Esophagus (tissue), 2 donors: ENCODE data around the gene PTK6. TPM values are rescaled to one million over a fixed set of nuclear protein-coding genes. Genes with fewer than 3 reads are reported as not detected.
"Not testable (repeated sequence)": the region's sequence is repeated elsewhere in the genome, so short reads cannot be mapped to it uniquely, and the experiment has no call there.

ENCODE experiments used
- H3K27ac ChIP-seq, 2 donors: one replicate each; pipeline ENCODE4 v1.5.1; 2013; ENCODE audit warnings: low read depth in 2 of 2, mild to moderate bottlenecking in 2 of 2, inconsistent platforms in 1 of 2, low read length in 1 of 2, moderate library complexity in 1 of 2
- H3K27me3 ChIP-seq, 2 donors: one replicate each; pipeline ENCODE4 v1.6.1; 2013; ENCODE audit warnings: low read length in 2 of 2, control low read depth in 1 of 2, mild to moderate bottlenecking in 1 of 2; ENCODE audit not compliant: insufficient read depth in 2 of 2, control insufficient read depth in 1 of 2
- H3K36me3 ChIP-seq, 2 donors: one replicate each; pipeline ENCODE4 v1.6.1; 2013; ENCODE audit warnings: low read length in 1 of 2; ENCODE audit not compliant: control insufficient read depth in 2 of 2, insufficient read depth in 2 of 2
- H3K4me1 ChIP-seq, 2 donors: one replicate each; pipeline ENCODE4 v1.6.1; 2013; ENCODE audit warnings: low read length in 1 of 2; ENCODE audit not compliant: control insufficient read depth in 2 of 2, insufficient read depth in 2 of 2
- H3K4me3 ChIP-seq, 2 donors: one replicate each; pipeline ENCODE4 v1.5.1; 2013; ENCODE audit warnings: low read length in 2 of 2, mild to moderate bottlenecking in 2 of 2, low read depth in 1 of 2, moderate library complexity in 1 of 2
- H3K9me3 ChIP-seq, 2 donors: one replicate each; pipeline ENCODE4 v1.6.1; 2013; ENCODE audit warnings: mild to moderate bottlenecking in 2 of 2, low read depth in 1 of 2, low read length in 1 of 2, moderate library complexity in 1 of 2; ENCODE audit not compliant: control insufficient read depth in 2 of 2, insufficient read depth in 1 of 2
- WGBS, 2 donors: extraction: QIAGEN DNeasy Blood & Tissue Kit; methylation state at CpG; one replicate each; pipeline ENCODE4 v1.1.7; 2013; 5-methylcytosine and 5-hydroxymethylcytosine counted together
- polyA plus RNA-seq, 2 donors: library from polyadenylated mRNA; stranded (reverse); fragments of 200-250 nt; gene quantifications; one replicate each; pipeline ENCODE4 v1.2.3, GENCODE V29; 2013
- donor health status: healthy with polysubstance abuse.
- donor health status: Bipolar disorder and iron deficiency.

Gene PTK6
- polyA plus RNA-seq, 2 donors = 80.1 to 81.6 TPM

DNA sequence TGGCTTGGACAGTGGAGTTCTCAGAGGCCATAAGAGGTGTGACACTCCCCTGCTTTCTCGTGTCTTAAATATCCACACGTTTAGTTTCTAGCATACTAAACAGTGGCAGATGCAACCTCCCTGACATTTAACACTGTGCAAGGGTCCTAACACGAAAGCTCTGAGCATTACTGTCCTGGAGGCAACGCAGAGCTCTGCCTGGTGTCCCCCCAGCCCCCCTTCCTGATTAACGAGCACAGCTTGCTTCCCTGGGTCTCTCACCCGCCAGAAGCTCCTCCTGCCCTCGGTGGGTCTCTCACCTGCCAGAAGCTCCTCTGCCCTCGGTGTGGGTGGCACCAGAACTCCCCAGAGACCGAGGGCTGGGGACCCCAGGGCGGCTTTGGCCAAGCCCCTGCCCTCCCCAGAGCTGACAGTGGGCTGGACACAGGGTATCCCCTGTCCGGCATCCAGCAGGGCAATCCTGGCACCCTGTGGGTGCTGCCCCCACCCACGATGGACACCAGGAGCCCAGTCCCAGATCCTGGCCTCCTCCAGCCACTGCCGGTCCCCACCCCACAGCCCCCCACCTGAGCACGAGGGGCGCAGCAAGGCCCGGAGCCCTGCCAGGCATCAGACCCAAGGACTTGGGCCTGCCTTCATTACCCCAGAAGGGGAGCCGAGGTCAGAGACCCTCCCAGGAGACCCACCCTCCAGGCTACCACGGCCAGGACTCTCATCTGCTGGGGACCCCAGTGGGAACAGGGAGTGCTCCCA is 52.3 kb downstream of the PTK6 start:
- Histone ChIP-seq H3K27me3 (peaks cover 2 to 10% of the 10 kb centered on the region in 2 donors), H3K9me3 (peaks cover 0 to 6% of the 10 kb centered on the region in 2 donors), H3K4me1 (no peaks in the 10 kb centered on the region), H3K36me3 (no peaks in the 10 kb centered on the region), H3K4me3 (no peak overlapping the region), H3K27ac (no peak overlapping the region)
- WGBS, 2 donors = 55 to 60% methylated on average over 18 of the region's 18 CpGs

DNA sequence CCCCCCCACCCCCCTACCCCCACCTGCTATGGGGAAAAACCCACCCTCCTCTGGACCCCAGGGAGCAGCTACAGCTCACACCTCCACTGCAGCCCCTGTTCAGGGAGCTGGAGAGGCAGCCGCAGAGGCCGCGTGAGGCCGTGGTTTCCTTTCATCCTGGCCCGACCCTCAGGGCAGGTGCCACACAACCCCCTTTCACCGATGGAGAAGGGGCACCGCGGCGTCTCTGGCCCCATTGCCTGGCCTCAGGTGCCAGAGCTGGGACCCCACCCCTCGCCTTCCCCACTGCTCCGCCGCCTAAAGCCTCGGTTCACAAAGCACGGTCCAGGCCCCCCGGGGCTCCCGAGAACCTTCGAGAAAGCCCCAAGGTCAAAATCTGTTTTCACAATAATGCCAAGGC is 52.9 kb downstream of the PTK6 start:
- WGBS, 2 donors = 46 to 50% methylated on average over 17 of the region's 17 CpGs
- H3K27me3 ChIP-seq = peaks cover 1 to 10% of the 10 kb centered on the region in 2 donors
- no peak overlapping the region for H3K27ac ChIP-seq

DNA sequence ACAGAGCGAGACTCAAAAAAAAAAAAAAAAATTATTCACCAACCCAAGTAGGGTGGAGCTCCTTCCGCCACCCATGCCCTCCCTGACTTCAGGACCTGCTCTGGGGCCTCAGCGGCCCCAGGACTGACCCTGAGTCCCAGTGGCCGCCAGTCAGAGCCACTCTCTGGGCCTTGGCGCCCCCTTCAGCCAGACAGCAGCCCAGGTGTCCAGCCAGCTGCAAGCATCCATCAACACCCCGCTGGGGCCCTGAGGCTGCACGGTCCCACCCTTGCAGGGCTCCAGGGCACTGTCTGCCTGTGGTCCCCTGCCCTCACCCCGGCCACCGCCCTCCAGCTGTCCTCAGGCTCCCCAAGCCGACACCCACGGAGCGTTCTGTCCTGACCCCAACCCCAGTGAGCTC is 53.3 kb downstream of the PTK6 start:
- Histone ChIP-seq H3K4me1 (no peaks in the 10 kb centered on the region), H3K4me3 (no peak overlapping the region)
- 64 to 67% methylated on average over 12 of the region's 12 CpGs for WGBS, 2 donors

More for the DNA sequence above, 52.9 kb downstream of the PTK6 start:
- Histone ChIP-seq H3K36me3 (no peaks in the 10 kb centered on the region), H3K9me3 (peaks cover 0 to 6% of the 10 kb centered on the region in 2 donors), H3K4me3 (no peak overlapping the region), H3K4me1 (no peaks in the 10 kb centered on the region)

DNA sequence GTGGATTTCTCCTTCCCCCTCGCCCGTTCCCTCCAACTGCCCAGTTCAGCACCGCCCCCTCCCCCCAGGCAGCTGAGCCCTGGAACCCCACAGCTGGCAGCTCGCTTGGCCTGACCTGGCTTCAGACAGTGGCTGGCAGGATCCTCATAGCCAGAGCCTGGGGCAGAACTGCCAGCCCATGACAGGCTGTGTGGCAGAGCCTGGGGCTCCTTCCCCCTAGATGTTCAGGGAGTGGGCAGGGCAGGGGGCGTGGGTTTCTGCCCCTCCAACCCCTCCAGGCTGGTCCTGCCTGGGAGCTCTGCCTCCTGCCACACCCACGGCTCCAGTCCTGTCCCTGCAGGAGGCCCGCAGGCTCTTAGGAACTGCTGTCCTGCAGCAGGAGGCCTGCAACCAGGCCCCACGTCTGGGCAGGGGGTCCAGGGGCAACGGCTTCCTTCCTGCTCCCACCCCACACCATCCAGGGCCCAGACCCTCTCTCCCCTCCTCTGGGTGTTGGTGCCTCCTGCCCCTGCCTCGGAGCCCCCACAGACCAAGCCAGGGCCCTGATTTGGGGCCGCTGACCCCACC is 55.1 kb downstream of the PTK6 start:
- Histone ChIP-seq H3K4me1 (no peaks in the 10 kb centered on the region), H3K27ac (no peak overlapping the region), H3K27me3 (peaks cover 0 to 13% of the 10 kb centered on the region in 2 donors), H3K9me3 (peaks cover 0 to 6% of the 10 kb centered on the region in 2 donors), H3K36me3 (no peaks in the 10 kb centered on the region), H3K4me3 (no peak overlapping the region)
- 33 to 43% methylated on average over 11 of the region's 11 CpGs for WGBS, 2 donors

More for the DNA sequence above, 53.3 kb downstream of the PTK6 start:
- Histone ChIP-seq H3K27ac (no peak overlapping the region), H3K9me3 (peaks cover 0 to 6% of the 10 kb centered on the region in 2 donors), H3K27me3 (peaks cover 0 to 13% of the 10 kb centered on the region in 2 donors), H3K36me3 (no peaks in the 10 kb centered on the region)

DNA sequence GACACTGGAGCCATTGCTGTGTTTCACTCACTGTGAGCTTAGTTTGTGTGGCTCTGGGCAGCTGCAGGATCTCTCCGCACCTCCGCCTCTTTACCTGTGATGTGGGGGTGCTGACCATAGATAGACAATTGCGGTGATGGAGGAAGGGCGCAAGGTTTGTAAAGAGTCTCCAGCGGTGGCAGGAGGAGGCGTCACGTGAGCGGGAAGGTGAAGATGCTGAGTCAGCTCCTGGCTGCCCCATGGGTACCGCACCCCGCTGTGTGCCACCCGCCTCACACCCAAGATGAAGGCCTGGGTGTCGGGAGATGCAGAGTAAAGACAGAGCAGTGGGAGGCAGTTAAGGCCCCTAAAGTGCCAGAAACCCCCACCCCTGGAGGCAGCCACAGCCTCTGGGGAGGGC is 55.7 kb downstream of the PTK6 start:
- peaks cover 0 to 13% of the 10 kb centered on the region in 2 donors for H3K27me3 ChIP-seq
- H3K36me3 ChIP-seq = no peaks in the 10 kb centered on the region
- H3K4me3 ChIP-seq = no peak overlapping the region
- no peak overlapping the region for H3K27ac ChIP-seq
- H3K4me1 ChIP-seq = no peaks in the 10 kb centered on the region
- WGBS, 2 donors = 45 to 47% methylated on average over 12 of the region's 12 CpGs
- H3K9me3 ChIP-seq = peaks cover 0 to 4% of the 10 kb centered on the region in 2 donors

DNA sequence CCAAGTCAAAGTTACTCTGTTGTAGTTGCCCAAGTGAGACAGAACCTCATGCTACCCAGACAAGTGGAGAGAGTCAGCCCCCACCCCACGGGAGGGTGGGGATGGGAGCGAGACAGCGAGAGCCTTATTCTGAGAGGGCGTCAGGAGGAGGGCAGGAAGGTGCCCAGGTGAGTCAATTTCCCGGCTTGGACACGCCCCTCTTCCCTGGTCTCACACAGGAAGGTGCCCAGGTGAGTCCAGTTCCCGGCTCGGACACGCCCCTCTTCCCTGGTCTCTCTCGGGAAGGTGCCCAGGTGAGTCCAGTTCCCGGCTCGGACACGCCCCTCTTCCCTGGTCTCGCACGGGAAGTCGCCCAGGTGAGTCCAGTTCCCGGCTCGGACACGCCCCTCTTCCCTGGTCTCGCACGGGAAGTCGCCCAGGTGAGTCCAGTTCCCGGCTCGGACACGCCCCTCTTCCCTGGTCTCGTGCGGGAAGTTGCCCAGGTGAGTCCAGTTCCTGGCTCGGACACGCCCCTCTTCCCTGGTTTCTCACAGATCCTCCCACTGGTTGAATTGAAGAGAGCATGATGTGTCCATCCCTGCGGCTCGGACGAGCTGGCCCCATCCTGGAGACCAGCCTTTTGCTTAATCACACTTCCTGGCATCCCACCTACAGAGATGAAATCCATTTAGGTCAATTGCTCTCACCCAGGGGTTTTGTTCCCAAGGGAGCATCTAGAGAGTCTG is 57.3 kb downstream of the PTK6 start:
- 46% methylated on average over 32 of the region's 32 CpGs for WGBS, 2 donors

DNA sequence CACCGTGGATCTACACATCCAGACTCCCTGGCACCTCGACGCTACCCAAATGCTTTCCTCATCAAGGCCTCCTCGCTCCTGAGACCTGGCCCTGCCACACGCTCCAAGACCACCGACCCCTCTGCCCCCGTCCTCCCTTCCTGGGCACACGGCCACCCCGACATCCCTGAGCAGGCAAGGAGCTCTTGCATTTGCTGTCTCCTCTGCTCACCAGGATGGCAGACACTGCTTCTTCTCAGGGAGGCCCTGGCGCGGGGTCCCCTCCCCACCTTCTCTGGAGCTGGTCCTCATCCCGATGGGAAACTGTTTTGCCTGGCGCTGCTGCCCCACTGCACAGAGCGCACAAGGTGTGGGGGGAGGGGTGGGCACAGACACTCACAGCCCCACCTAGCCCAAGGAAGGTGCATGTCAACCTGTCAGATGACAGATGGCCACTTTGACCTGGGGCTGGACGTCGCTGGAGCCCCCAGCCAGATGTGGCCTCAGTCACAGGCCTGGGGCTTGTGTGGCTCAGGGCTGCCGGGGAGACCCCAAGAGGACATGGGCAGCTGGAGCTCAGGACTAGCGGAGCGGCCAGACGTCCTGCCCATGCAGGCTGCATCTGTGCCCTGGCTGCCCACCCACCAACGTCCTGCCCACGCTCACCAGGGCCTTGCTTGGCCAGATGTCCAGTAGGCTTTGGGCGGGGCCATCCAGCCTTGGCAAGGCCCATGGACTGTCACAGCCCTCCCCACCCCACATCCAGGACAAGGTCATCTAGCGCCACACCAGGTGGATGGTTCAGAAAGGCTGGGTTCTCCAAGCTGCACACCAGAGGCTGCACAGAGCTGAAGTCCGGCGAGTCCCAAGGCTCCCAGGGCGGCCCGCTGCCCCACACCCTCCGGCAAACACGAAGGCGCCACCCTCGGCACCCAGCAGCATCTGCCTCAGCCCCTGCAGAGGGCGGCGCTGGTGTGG is 58.6 kb downstream of the PTK6 start:
- H3K36me3 ChIP-seq = no peaks in the 10 kb centered on the region
- peaks cover 0 to 1% of the 10 kb centered on the region in 2 donors for H3K4me1 ChIP-seq
- no peaks in the 10 kb centered on the region for H3K9me3 ChIP-seq
- 81 to 82% methylated on average over 34 of the region's 34 CpGs for WGBS, 2 donors
- H3K4me3 ChIP-seq = no peak overlapping the region
- H3K27me3 ChIP-seq = peaks cover 0 to 14% of the 10 kb centered on the region in 2 donors
- no peak overlapping the region for H3K27ac ChIP-seq

More for the DNA sequence above, 57.3 kb downstream of the PTK6 start:
- H3K27me3 ChIP-seq = peaks cover 0 to 10% of the 10 kb centered on the region in 2 donors
- not testable (repeated sequence) for H3K4me3 ChIP-seq, H3K36me3 ChIP-seq, H3K27ac ChIP-seq, H3K9me3 ChIP-seq, H3K4me1 ChIP-seq
